K562 (cell line): ENCODE measurements around the gene NELFA. TPM values are rescaled to one million over a fixed set of nuclear protein-coding genes. Genes with fewer than 3 reads are reported as not detected.

Source experiments
- ARNT ChIP-seq, 2 experiments: fragments of 450-650 bp; IDR thresholded peaks; 2 replicates each; pipeline ENCODE4 v1.6.1; 2016; ENCODE audit warnings: mild to moderate bottlenecking in 1 of 2
- BCL6 ChIP-seq: fragments of 250-450 bp; sonication (Bioruptor Pico); IDR thresholded peaks from 2 replicates; pipeline ENCODE4 v1.4.0; 2020
- CHD1 ChIP-seq: fragments of 200-600 bp; sonication (generic); IDR thresholded peaks from one replicate; pipeline ENCODE4 v1.6.1; 2012; ENCODE audit warnings: mild to moderate bottlenecking, moderate library complexity, low read length, inconsistent platforms
- CREB1 ChIP-seq, 2 experiments: sonication (generic) in 1 of 2; formaldehyde crosslinking in 1 of 2; IDR thresholded peaks; 2 replicates each; pipeline versions ENCODE4 v1.6.1 to v1.8.0; 2012 to 2022; ENCODE audit warnings: inconsistent platforms in 1 of 2, mild to moderate bottlenecking in 1 of 2, missing genetic modification reagents in 1 of 2, moderate library complexity in 1 of 2
- CREM ChIP-seq: IDR thresholded peaks from 2 replicates; pipeline ENCODE4 v1.6.1; 2014; ENCODE audit warnings: antibody characterized with exemption, low read depth
- ELF1 ChIP-seq: fragments of 200-800 bp; sonication (Bioruptor generic); IDR thresholded peaks from 2 replicates; pipeline ENCODE4 v1.6.1; 2016; ENCODE audit warnings: missing genetic modification characterization, missing compliant biosample characterization
- FOXA3 ChIP-seq, 2 experiments: fragments of 450-650 bp in 1 of 2; sonication (generic) in 1 of 2; formaldehyde crosslinking; IDR thresholded peaks in 1 of 2; conservative IDR thresholded peaks in 1 of 2; 2 replicates each; pipeline versions ENCODE4 v1.4.0 to v1.8.0; 2020 to 2022; ENCODE audit warnings: mild to moderate bottlenecking in 2 of 2, missing genetic modification reagents in 1 of 2
- FOXO4 ChIP-seq: fragments of 450-650 bp; formaldehyde crosslinking; IDR thresholded peaks from 2 replicates; pipeline ENCODE4 v1.4.0; 2020; ENCODE audit warnings: mild to moderate bottlenecking, moderate library complexity
- GTF2F1 ChIP-seq: IDR thresholded peaks from 2 replicates; pipeline ENCODE4 v1.6.1; 2011; ENCODE audit warnings: low read depth, low read length, improper control_type of control experiment
- JUN ChIP-seq, 2 experiments: sonication (generic) in 1 of 2; formaldehyde crosslinking in 1 of 2; IDR thresholded peaks; 2 replicates each; pipeline versions ENCODE4 v1.6.1 to v1.8.0; 2012 to 2022; ENCODE audit warnings: borderline replicate concordance in 2 of 2, mild to moderate bottlenecking in 2 of 2, improper control_type of control experiment in 1 of 2, low read depth in 1 of 2, low read length in 1 of 2, missing genetic modification reagents in 1 of 2
- MCM5 ChIP-seq: fragments of 450-650 bp; IDR thresholded peaks from 2 replicates; pipeline ENCODE4 v1.6.1; 2016; ENCODE audit warnings: low read depth
- MEF2A ChIP-seq: IDR thresholded peaks from 2 replicates; pipeline ENCODE4 v1.6.1; 2011; ENCODE audit warnings: low read depth, mild to moderate bottlenecking, low read length, moderate library complexity; ENCODE audit not compliant: control insufficient read depth
- NUFIP1 ChIP-seq: fragments of 450-650 bp; IDR thresholded peaks from 2 replicates; pipeline ENCODE4 v1.6.1; 2018; ENCODE audit not compliant: partially characterized antibody
- POLR2AphosphoS2 ChIP-seq: IDR thresholded peaks from 2 replicates; pipeline ENCODE4 v1.6.1; 2012; ENCODE audit warnings: low read length, improper control_type of control experiment
- PRMT5 ChIP-seq: sonication (generic); formaldehyde crosslinking; IDR thresholded peaks from 2 replicates; pipeline ENCODE4 v1.5.0; 2020; ENCODE audit warnings: missing genetic modification reagents
- RAD51 ChIP-seq: fragments of 450-650 bp; IDR thresholded peaks from 2 replicates; pipeline ENCODE4 v1.7.1; 2016; ENCODE audit warnings: low read depth, mild to moderate bottlenecking, borderline replicate concordance
- ZNF146 ChIP-seq: IDR thresholded peaks from one replicate; pipeline ENCODE4 v1.6.1; 2018; ENCODE audit warnings: missing compliant biosample characterization; ENCODE audit not compliant: unreplicated experiment
- ZNF354B ChIP-seq: fragments of 250-450 bp; sonication (Bioruptor Pico); IDR thresholded peaks from 2 replicates; pipeline ENCODE4 v1.4.0; 2020
- ZNF395 ChIP-seq: fragments of 200-800 bp; sonication (Bioruptor generic); IDR thresholded peaks from 2 replicates; pipeline ENCODE4 v1.6.1; 2017; ENCODE audit warnings: missing genetic modification characterization, missing compliant biosample characterization
- ZNF707 ChIP-seq: fragments of 250-450 bp; sonication (Bioruptor Pico); conservative IDR thresholded peaks from 2 replicates; pipeline ENCODE4 v1.8.0; 2022; ENCODE audit warnings: inconsistent platforms, mild to moderate bottlenecking, moderate library complexity
- polyA plus RNA-seq, 8 experiments: library from polyadenylated mRNA; depleted of rRNA in 4 of 8; stranded (reverse) in 5 of 8; unstranded in 3 of 8; fragments of >200 nt; fragmentation: Nextera tagmentation in 2 of 8; fragmentation: Illumina TruSeq in 1 of 8; extraction: Ambion mirVana in 2 of 8; extraction: Trizol in 1 of 8; gene quantifications; 2 replicates each; pipeline versions ENCODE4 v1.2.1 to v1.2.3, GENCODE V29; 2011 to 2014; ENCODE audit warnings: inconsistent platforms in 1 of 8, missing spikeins in 1 of 8
- total RNA-seq, 7 experiments: library from RNA; depleted of rRNA in 6 of 7; stranded (reverse); fragments of >200 nt in 6 of 7; fragmentation: Illumina TruSeq in 2 of 7; extraction: Trizol in 2 of 7; gene quantifications; 2 replicates each; pipeline versions ENCODE4 v1.2.1 to v1.2.3, GENCODE V29; 2011 to 2021; ENCODE audit warnings: low replicate concordance in 1 of 7
- TF ChIP-seq, protein P1 (sequence below): fragments of 150-350 bp; conservative IDR thresholded peaks from 2 replicates; pipeline ENCODE4 v1.6.1; 2014; ENCODE audit warnings: low read length

Gene NELFA
- total and polyA plus RNA-seq, 9 of the 15 experiments (the other 6 are each of a cell fraction or from before 2014, with no cell fraction given): 0.76 to 59.6 (median 14.8) TPM

- TF ChIP-seq ZNF354B (CRISPR knock-in tag): no peak
- TF ChIP-seq ZNF707 (CRISPR knock-in tag): no peak
- TF ChIP-seq CREB1 (IDR thresholded peaks at IDR 0.05): peak; percentile 98
- TF ChIP-seq CREB1 (CRISPR knock-in tag; IDR thresholded peaks at IDR 0.05): peak; percentile 98
- TF ChIP-seq CHD1: no peak
- TF ChIP-seq ZNF395 (CRISPR knock-in tag): peak; percentile 94
- TF ChIP-seq ZNF146 (CRISPR knock-in tag): no peak
- no peak for TF ChIP-seq NUFIP1
- no peak for TF ChIP-seq ARNT (IDR thresholded peaks at IDR 0.05)
- no peak for TF ChIP-seq MCM5
- no peak for TF ChIP-seq RAD51
- no peak for TF ChIP-seq MEF2A
- TF ChIP-seq POLR2AphosphoS2: no peak; the same call in 1 of the 2 replicates
- no peak for TF ChIP-seq FOXA3 (CRISPR knock-in tag; conservative IDR thresholded peaks at IDR 0.05 in 1 of 2, IDR thresholded peaks at IDR 0.05 in 1 of 2)
- TF ChIP-seq GTF2F1: no peak; the same call in 1 of the 2 replicates
- TF ChIP-seq, protein P1, sequence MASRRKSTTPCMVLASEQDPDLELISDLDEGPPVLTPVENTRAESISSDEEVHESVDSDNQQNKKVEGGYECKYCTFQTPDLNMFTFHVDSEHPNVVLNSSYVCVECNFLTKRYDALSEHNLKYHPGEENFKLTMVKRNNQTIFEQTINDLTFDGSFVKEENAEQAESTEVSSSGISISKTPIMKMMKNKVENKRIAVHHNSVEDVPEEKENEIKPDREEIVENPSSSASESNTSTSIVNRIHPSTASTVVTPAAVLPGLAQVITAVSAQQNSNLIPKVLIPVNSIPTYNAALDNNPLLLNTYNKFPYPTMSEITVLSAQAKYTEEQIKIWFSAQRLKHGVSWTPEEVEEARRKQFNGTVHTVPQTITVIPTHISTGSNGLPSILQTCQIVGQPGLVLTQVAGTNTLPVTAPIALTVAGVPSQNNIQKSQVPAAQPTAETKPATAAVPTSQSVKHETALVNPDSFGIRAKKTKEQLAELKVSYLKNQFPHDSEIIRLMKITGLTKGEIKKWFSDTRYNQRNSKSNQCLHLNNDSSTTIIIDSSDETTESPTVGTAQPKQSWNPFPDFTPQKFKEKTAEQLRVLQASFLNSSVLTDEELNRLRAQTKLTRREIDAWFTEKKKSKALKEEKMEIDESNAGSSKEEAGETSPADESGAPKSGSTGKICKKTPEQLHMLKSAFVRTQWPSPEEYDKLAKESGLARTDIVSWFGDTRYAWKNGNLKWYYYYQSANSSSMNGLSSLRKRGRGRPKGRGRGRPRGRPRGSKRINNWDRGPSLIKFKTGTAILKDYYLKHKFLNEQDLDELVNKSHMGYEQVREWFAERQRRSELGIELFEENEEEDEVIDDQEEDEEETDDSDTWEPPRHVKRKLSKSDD: no peak; the same call in 1 of the 2 replicates
- TF ChIP-seq ELF1 (tag): peak; percentile 40; the same call in 1 of the 2 replicates
- peak; percentile 46; the same call in 1 of the 2 replicates for TF ChIP-seq JUN (IDR thresholded peaks at IDR 0.05; ENCODE audit: borderline replicate concordance, low read depth, low read length)
- TF ChIP-seq JUN (CRISPR knock-in tag; IDR thresholded peaks at IDR 0.05; ENCODE audit: borderline replicate concordance): no peak; the same call in 1 of the 2 replicates
- peak; percentile 60; the same call in 1 of the 2 replicates for TF ChIP-seq BCL6
- TF ChIP-seq CREM: peak; percentile 99
- no peak for TF ChIP-seq FOXO4 (CRISPR knock-in tag)
- TF ChIP-seq PRMT5 (CRISPR knock-in tag): no peak; the same call in 1 of the 2 replicates
Observed at GRCh38 chr4:2008921-2009650, at the start of gene NELFA (continued).
